Heart left ventricle (tissue), 13 donors: ENCODE measurements around the gene ITGA3.

ENCODE experiments used
- POLR2A ChIP-seq, 2 donors: fragments of 450-650 bp; IDR thresholded peaks; one replicate each; pipeline ENCODE4 v1.6.1; 2017; ENCODE audit warnings: antibody characterized with exemption in 2 of 2, mild to moderate bottlenecking in 2 of 2, moderate library complexity in 2 of 2
- TF ChIP-seq, protein P1 (sequence below), 12 donors: fragments of 200-600 bp; sonication (generic) in 4 of 12; IDR thresholded peaks; one replicate each; pipeline versions ENCODE4 v1.5.0 to v1.8.0; 2018 to 2022; ENCODE audit warnings: antibody characterized with exemption in 12 of 12, mild to moderate bottlenecking in 5 of 12
- donor health status: ischemic (EF 13 %, LVEDD 7.1; RV severe dilation, severe dysfunction).
- donor health status: DM: no; HTN: yes; CAD: no.
- donor health status: DM: no; HTN: no; CAD: no.
- donor health status: ischemic (EF 25% LVEDD 6.9; RV normal size, moderate dysfunction).
- donor health status: ischemic (EF 25% LVEDD 5.7; RV mildly dilated, moderate dysfunction).
- donor health status: ischemic (EF 35%, LVEDD 5.7; RV mildly dilated, moderate dysfunction).
- donor health status: nonischemic (EF 11% LVEDD 7.7; RV severe dilation, severe dysfunction).
- donor health status: DM: yes; HTN: yes; CAD: no.
- donor health status: PGD.
- donor health status: ischemic (EF 29% LVEDD 5.4; RV normal size, mild dysfunction).
- donor health status: nonischemic (EF 23%, LVEDD 6.1; RV moderate dilation, normal function).

GRCh38 chr17:50114849-50115357 lies 59.0 kb downstream of the ITGA3 start:
- TF ChIP-seq, protein P1, sequence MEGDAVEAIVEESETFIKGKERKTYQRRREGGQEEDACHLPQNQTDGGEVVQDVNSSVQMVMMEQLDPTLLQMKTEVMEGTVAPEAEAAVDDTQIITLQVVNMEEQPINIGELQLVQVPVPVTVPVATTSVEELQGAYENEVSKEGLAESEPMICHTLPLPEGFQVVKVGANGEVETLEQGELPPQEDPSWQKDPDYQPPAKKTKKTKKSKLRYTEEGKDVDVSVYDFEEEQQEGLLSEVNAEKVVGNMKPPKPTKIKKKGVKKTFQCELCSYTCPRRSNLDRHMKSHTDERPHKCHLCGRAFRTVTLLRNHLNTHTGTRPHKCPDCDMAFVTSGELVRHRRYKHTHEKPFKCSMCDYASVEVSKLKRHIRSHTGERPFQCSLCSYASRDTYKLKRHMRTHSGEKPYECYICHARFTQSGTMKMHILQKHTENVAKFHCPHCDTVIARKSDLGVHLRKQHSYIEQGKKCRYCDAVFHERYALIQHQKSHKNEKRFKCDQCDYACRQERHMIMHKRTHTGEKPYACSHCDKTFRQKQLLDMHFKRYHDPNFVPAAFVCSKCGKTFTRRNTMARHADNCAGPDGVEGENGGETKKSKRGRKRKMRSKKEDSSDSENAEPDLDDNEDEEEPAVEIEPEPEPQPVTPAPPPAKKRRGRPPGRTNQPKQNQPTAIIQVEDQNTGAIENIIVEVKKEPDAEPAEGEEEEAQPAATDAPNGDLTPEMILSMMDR (IDR thresholded peaks at IDR 0.05): peak; percentile 31 to 70 (median 53)
- no peak for TF ChIP-seq POLR2A (IDR thresholded peaks at IDR 0.05)
